HepG2 (cell line): Measurements from ENCODE around the gene OARD1. TPM values are rescaled to one million over a fixed set of nuclear protein-coding genes. Genes with fewer than 3 reads are reported as not detected.
A peak's percentile ranks its signal among the peaks of the same experiment; 100 is the strongest.

Source experiments
- ATF7-NPFF ChIP-seq: sonication (generic); formaldehyde crosslinking; IDR thresholded peaks from 2 replicates; pipeline ENCODE4 v1.8.1; 2023; ENCODE audit warnings: mild to moderate bottlenecking, low read depth, missing genetic modification reagents, moderate library complexity
- ELF3 ChIP-seq: IDR thresholded peaks from 2 replicates; pipeline ENCODE4 v1.6.1; 2016; ENCODE audit warnings: missing genetic modification reagents, missing compliant biosample characterization
- FOXJ3 ChIP-seq: sonication (generic); formaldehyde crosslinking; IDR thresholded peaks from 2 replicates; pipeline ENCODE4 v1.4.0; 2020; ENCODE audit warnings: missing genetic modification reagents, mild to moderate bottlenecking, borderline replicate concordance
- MAF1 ChIP-seq: sonication (generic); formaldehyde crosslinking; IDR thresholded peaks from 2 replicates; pipeline ENCODE4 v1.5.0; 2020; ENCODE audit warnings: missing genetic modification reagents, borderline replicate concordance
- PITX1 ChIP-seq: sonication (generic); formaldehyde crosslinking; IDR thresholded peaks from 2 replicates; pipeline ENCODE4 v1.5.1; 2020; ENCODE audit warnings: mild to moderate bottlenecking, missing genetic modification reagents
- SOX5 ChIP-seq: IDR thresholded peaks from 2 replicates; pipeline ENCODE4 v1.6.1; 2016; ENCODE audit warnings: borderline replicate concordance
- SSRP1 ChIP-seq: IDR thresholded peaks from 2 replicates; pipeline ENCODE4 v1.6.1; 2016; ENCODE audit warnings: control low read depth
- ZFP62 ChIP-seq: sonication (generic); formaldehyde crosslinking; IDR thresholded peaks from 2 replicates; pipeline ENCODE4 v1.4.0; 2020; ENCODE audit warnings: missing genetic modification reagents
- ZNF331 ChIP-seq: sonication (generic); formaldehyde crosslinking; IDR thresholded peaks from 2 replicates; pipeline ENCODE4 v1.4.0; 2020; ENCODE audit warnings: missing genetic modification reagents
- ZNF33A ChIP-seq: sonication (generic); formaldehyde crosslinking; IDR thresholded peaks from 2 replicates; pipeline ENCODE4 v1.5.1; 2020; ENCODE audit warnings: missing genetic modification reagents, mild to moderate bottlenecking, moderate library complexity, borderline replicate concordance
- ZNF674 ChIP-seq: sonication (generic); formaldehyde crosslinking; IDR thresholded peaks from 2 replicates; pipeline ENCODE4 v1.5.0; 2020; ENCODE audit warnings: low read depth, mild to moderate bottlenecking, missing genetic modification reagents
- ZSCAN29 ChIP-seq: sonication (generic); formaldehyde crosslinking; conservative IDR thresholded peaks from 2 replicates; pipeline ENCODE4 v1.4.0; 2020; ENCODE audit warnings: mild to moderate bottlenecking, missing genetic modification reagents
- polyA plus RNA-seq, 8 experiments: library from polyadenylated mRNA; depleted of rRNA in 3 of 8; stranded (reverse) in 7 of 8; unstranded in 1 of 8; fragments of >200 nt; fragmentation: Illumina TruSeq in 4 of 8; extraction: Trizol in 4 of 8; gene quantifications; 2 replicates each; pipeline versions ENCODE4 v1.2.1 to v1.2.3, GENCODE V29; 2011 to 2016; ENCODE audit warnings: low read depth in 4 of 8, missing spikeins in 1 of 8, mixed read lengths in 1 of 8; ENCODE audit not compliant: insufficient read depth in 1 of 8
- total RNA-seq, 5 experiments: library from RNA; depleted of rRNA; stranded (reverse); fragments of >200 nt; fragmentation: Illumina TruSeq; extraction: Trizol; gene quantifications; 2 replicates each; pipeline ENCODE4 v1.2.3, GENCODE V29; 2016; ENCODE audit warnings: low read depth in 1 of 5
- TF ChIP-seq, protein P1 (sequence below): sonication (generic); formaldehyde crosslinking; IDR thresholded peaks from 2 replicates; pipeline ENCODE4 v1.4.0; 2020; ENCODE audit warnings: mild to moderate bottlenecking, missing genetic modification reagents
- TF ChIP-seq, protein P2 (sequence below): sonication (generic); formaldehyde crosslinking; IDR thresholded peaks from 2 replicates; pipeline ENCODE4 v1.4.0; 2020; ENCODE audit warnings: low read depth, mild to moderate bottlenecking, missing genetic modification reagents
- TF ChIP-seq, protein P3 (sequence below): sonication (generic); formaldehyde crosslinking; conservative IDR thresholded peaks from 2 replicates; pipeline ENCODE4 v1.8.0; 2022; ENCODE audit warnings: low read depth, missing genetic modification reagents
- TF ChIP-seq, protein P4 (sequence below): IDR thresholded peaks from 2 replicates; pipeline ENCODE4 v1.6.1; 2012; ENCODE audit warnings: low read length, improper control_type of control experiment
- TF ChIP-seq, protein P5 (sequence below): sonication (generic); formaldehyde crosslinking; IDR thresholded peaks from 2 replicates; pipeline ENCODE4 v1.4.0; 2020; ENCODE audit warnings: mild to moderate bottlenecking, low read depth, missing genetic modification reagents
- TF ChIP-seq, protein P6 (sequence below): sonication (generic); formaldehyde crosslinking; IDR thresholded peaks from 2 replicates; pipeline ENCODE4 v1.5.0; 2020; ENCODE audit warnings: missing genetic modification reagents

OARD1 gene
- total and polyA plus RNA-seq, 2 of the 13 experiments (the other 11 are each of a cell fraction or from before 2014, with no cell fraction given) = 18.4 to 49.0 TPM

DNA sequence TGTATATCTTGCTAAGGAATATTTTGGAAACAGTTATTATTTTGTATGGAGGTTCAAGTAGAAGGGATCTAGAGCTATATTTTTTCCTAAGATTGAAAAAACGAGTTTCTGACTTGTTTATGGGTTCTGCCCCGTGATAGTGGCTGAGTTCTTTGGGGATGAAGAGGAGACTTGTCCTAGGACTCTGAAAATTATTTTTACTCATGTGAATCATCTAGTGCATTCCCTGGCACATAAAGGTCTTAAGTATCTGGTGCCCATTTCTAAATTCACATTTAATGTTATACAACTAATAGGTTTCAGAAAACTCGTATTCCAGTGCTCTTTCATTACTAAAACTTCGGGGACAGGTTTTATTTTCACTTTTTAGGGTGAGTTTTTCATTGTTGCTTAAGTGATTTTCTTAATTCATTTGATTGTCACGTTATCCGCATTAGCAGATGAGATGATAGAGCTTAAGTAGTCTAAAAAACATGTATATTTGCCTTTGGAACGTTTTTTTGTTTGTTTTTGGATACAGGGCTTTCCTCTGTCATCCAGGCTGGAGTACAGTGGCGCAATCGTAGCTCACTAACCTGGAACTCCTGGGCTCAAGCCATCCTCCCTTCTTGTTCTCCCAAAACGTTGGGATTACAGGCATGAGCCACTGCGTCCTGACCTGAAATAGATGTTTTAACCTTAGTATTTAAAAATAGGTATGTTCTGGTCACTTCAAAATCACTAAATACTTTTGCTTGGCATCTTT is 2.7 kb upstream of the OARD1 start (continued):
- TF ChIP-seq PITX1 (CRISPR knock-in tag) (peak; percentile 55; the same call in 1 of the 2 replicates), ZNF674 (no peak), ATF7-NPFF (CRISPR knock-in tag) (no peak), MAF1 (CRISPR knock-in tag) (no peak), SOX5 (peak; percentile 10; the same call in 1 of the 2 replicates), ZSCAN29 (CRISPR knock-in tag) (peak; percentile 33; the same call in 1 of the 2 replicates), ZNF331 (CRISPR knock-in tag) (no peak), SSRP1 (CRISPR knock-in tag) (no peak), ZFP62 (CRISPR knock-in tag) (no peak), ELF3 (CRISPR knock-in tag) (no peak), ZNF33A (no peak), FOXJ3 (CRISPR knock-in tag) (peak; percentile 20; the same call in 1 of the 2 replicates)
- TF ChIP-seq, protein P1, sequence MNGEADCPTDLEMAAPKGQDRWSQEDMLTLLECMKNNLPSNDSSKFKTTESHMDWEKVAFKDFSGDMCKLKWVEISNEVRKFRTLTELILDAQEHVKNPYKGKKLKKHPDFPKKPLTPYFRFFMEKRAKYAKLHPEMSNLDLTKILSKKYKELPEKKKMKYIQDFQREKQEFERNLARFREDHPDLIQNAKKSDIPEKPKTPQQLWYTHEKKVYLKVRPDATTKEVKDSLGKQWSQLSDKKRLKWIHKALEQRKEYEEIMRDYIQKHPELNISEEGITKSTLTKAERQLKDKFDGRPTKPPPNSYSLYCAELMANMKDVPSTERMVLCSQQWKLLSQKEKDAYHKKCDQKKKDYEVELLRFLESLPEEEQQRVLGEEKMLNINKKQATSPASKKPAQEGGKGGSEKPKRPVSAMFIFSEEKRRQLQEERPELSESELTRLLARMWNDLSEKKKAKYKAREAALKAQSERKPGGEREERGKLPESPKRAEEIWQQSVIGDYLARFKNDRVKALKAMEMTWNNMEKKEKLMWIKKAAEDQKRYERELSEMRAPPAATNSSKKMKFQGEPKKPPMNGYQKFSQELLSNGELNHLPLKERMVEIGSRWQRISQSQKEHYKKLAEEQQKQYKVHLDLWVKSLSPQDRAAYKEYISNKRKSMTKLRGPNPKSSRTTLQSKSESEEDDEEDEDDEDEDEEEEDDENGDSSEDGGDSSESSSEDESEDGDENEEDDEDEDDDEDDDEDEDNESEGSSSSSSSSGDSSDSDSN (CRISPR knock-in tag) = no peak
- TF ChIP-seq, protein P2, sequence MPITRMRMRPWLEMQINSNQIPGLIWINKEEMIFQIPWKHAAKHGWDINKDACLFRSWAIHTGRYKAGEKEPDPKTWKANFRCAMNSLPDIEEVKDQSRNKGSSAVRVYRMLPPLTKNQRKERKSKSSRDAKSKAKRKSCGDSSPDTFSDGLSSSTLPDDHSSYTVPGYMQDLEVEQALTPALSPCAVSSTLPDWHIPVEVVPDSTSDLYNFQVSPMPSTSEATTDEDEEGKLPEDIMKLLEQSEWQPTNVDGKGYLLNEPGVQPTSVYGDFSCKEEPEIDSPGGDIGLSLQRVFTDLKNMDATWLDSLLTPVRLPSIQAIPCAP (CRISPR knock-in tag) = no peak
- TF ChIP-seq, protein P3, sequence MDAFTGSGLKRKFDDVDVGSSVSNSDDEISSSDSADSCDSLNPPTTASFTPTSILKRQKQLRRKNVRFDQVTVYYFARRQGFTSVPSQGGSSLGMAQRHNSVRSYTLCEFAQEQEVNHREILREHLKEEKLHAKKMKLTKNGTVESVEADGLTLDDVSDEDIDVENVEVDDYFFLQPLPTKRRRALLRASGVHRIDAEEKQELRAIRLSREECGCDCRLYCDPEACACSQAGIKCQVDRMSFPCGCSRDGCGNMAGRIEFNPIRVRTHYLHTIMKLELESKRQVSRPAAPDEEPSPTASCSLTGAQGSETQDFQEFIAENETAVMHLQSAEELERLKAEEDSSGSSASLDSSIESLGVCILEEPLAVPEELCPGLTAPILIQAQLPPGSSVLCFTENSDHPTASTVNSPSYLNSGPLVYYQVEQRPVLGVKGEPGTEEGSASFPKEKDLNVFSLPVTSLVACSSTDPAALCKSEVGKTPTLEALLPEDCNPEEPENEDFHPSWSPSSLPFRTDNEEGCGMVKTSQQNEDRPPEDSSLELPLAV = no peak
- TF ChIP-seq, protein P4, sequence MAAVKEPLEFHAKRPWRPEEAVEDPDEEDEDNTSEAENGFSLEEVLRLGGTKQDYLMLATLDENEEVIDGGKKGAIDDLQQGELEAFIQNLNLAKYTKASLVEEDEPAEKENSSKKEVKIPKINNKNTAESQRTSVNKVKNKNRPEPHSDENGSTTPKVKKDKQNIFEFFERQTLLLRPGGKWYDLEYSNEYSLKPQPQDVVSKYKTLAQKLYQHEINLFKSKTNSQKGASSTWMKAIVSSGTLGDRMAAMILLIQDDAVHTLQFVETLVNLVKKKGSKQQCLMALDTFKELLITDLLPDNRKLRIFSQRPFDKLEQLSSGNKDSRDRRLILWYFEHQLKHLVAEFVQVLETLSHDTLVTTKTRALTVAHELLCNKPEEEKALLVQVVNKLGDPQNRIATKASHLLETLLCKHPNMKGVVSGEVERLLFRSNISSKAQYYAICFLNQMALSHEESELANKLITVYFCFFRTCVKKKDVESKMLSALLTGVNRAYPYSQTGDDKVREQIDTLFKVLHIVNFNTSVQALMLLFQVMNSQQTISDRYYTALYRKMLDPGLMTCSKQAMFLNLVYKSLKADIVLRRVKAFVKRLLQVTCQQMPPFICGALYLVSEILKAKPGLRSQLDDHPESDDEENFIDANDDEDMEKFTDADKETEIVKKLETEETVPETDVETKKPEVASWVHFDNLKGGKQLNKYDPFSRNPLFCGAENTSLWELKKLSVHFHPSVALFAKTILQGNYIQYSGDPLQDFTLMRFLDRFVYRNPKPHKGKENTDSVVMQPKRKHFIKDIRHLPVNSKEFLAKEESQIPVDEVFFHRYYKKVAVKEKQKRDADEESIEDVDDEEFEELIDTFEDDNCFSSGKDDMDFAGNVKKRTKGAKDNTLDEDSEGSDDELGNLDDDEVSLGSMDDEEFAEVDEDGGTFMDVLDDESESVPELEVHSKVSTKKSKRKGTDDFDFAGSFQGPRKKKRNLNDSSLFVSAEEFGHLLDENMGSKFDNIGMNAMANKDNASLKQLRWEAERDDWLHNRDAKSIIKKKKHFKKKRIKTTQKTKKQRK = no peak
- TF ChIP-seq, protein P5, sequence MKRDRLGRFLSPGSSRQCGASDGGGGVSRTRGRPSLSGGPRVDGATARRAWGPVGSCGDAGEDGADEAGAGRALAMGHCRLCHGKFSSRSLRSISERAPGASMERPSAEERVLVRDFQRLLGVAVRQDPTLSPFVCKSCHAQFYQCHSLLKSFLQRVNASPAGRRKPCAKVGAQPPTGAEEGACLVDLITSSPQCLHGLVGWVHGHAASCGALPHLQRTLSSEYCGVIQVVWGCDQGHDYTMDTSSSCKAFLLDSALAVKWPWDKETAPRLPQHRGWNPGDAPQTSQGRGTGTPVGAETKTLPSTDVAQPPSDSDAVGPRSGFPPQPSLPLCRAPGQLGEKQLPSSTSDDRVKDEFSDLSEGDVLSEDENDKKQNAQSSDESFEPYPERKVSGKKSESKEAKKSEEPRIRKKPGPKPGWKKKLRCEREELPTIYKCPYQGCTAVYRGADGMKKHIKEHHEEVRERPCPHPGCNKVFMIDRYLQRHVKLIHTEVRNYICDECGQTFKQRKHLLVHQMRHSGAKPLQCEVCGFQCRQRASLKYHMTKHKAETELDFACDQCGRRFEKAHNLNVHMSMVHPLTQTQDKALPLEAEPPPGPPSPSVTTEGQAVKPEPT (CRISPR knock-in tag) = no peak
- TF ChIP-seq, protein P6, sequence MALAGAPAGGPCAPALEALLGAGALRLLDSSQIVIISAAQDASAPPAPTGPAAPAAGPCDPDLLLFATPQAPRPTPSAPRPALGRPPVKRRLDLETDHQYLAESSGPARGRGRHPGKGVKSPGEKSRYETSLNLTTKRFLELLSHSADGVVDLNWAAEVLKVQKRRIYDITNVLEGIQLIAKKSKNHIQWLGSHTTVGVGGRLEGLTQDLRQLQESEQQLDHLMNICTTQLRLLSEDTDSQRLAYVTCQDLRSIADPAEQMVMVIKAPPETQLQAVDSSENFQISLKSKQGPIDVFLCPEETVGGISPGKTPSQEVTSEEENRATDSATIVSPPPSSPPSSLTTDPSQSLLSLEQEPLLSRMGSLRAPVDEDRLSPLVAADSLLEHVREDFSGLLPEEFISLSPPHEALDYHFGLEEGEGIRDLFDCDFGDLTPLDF (CRISPR knock-in tag) = no peak
